ENCODE data around the gene FNBP1L. TPM values are rescaled to one million over a fixed set of nuclear protein-coding genes. Genes with fewer than 3 reads are reported as not detected.

FNBP1L gene
- total and polyA plus RNA-seq, 2 experiments from 2014 or later: 56.3 to 132 TPM

Small RNAs within 50 kb of the gene (small RNA-seq; reads per million reads assigned to genes)
- gene RNA5SP53 (ENCODE audit: low replicate concordance): 2.8 reads per million, percentile 87 among the genes with 10 or more reads in this experiment

Other genes with a start within 250 kb of the FNBP1L start
- gene DR1, start 102.2 kb upstream of the FNBP1L start, total RNA-seq (2014; rRNA removed; shearing (Covaris generic)): 59.6 and 61.2 TPM in 2 replicates
- 20.5 and 20.9 TPM in 2 replicates for gene DR1, start 102.2 kb upstream of the FNBP1L start, polyA plus RNA-seq (2016; fragmentation: Nextera tagmentation; extraction: Ambion mirVana)
- 9.7 and 10.5 TPM in 2 replicates for gene BCAR3, start 233.7 kb downstream of the FNBP1L start, total RNA-seq (2014; rRNA removed; shearing (Covaris generic))
- gene BCAR3, start 233.7 kb downstream of the FNBP1L start, polyA plus RNA-seq (2016; fragmentation: Nextera tagmentation; extraction: Ambion mirVana): 5.4 and 5.5 TPM in 2 replicates